Bronchial epithelial cell (primary cell): ENCODE data around the gene SDC4. TPM values are rescaled to one million over a fixed set of nuclear protein-coding genes. Genes with fewer than 3 reads are reported as not detected.
A peak's percentile ranks its signal among the peaks of the same experiment; 100 is the strongest.

ENCODE experiments used
- DNase-seq: peaks from one replicate; pipeline ENCODE4 v3.0.0-alpha.2; 2010; ENCODE audit warnings: low read depth
- FAIRE-seq: peaks from 2 replicates; lab custom pipeline; 2011; peaks lifted over from hg19 to GRCh38; lab: Jason Lieb, UNC
- H3K27me3 ChIP-seq: 2 replicates; pipeline ENCODE4 v1.5.1; 2011; ENCODE audit warnings: low read length; ENCODE audit not compliant: control insufficient read depth, insufficient read depth
- H3K36me3 ChIP-seq: 2 replicates; pipeline ENCODE4 v1.5.1; 2011; ENCODE audit warnings: low read length; ENCODE audit not compliant: control insufficient read depth, insufficient read depth
- H3K4me3 ChIP-seq: 2 replicates; pipeline ENCODE4 v1.5.1; 2011; ENCODE audit warnings: mild to moderate bottlenecking, low read depth, low read length, control low read depth
- total RNA-seq: library from RNA; depleted of rRNA; stranded (reverse); fragments of >200 nt; gene quantifications from 2 replicates; pipeline ENCODE4 v1.2.1, GENCODE V29; 2014
- TF ChIP-seq, protein P1 (sequence below): IDR thresholded peaks from 2 replicates; pipeline ENCODE4 v1.5.1; 2011; ENCODE audit warnings: mild to moderate bottlenecking, moderate library complexity, low read length, control low read depth, inconsistent platforms; ENCODE audit not compliant: insufficient read depth, severe bottlenecking

SDC4 gene
- total RNA-seq, 1 donor from 2014 or later, result 272 TPM

DNA sequence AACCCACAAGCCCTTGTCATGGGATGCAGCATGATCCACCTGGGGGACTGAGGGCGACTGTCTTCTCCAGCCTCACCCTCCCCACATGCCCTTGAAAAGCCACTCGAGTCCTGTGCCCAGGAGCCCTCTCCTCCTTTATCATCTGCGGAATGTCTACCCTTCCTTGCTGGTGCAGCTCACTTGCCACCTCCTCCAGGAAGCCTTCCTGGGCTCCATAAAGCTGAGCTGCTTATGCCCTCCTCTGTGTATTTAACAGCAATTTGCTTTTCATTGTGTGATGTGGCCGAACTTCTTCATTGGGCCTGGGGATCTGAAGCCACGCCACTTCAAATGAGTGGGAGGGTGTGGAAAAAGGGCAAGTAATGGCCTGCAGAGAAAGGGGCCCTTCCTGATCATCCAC lies 59.4 kb downstream of the SDC4 start:
- DNase-seq (no peak), FAIRE-seq (no peak)
- Histone ChIP-seq H3K4me3 (no peak overlapping the region), H3K27me3 (peaks cover 5% of the 10 kb centered on the region), H3K36me3 (no peaks in the 10 kb centered on the region)
- TF ChIP-seq, protein P1, sequence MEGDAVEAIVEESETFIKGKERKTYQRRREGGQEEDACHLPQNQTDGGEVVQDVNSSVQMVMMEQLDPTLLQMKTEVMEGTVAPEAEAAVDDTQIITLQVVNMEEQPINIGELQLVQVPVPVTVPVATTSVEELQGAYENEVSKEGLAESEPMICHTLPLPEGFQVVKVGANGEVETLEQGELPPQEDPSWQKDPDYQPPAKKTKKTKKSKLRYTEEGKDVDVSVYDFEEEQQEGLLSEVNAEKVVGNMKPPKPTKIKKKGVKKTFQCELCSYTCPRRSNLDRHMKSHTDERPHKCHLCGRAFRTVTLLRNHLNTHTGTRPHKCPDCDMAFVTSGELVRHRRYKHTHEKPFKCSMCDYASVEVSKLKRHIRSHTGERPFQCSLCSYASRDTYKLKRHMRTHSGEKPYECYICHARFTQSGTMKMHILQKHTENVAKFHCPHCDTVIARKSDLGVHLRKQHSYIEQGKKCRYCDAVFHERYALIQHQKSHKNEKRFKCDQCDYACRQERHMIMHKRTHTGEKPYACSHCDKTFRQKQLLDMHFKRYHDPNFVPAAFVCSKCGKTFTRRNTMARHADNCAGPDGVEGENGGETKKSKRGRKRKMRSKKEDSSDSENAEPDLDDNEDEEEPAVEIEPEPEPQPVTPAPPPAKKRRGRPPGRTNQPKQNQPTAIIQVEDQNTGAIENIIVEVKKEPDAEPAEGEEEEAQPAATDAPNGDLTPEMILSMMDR, result no peak

DNA sequence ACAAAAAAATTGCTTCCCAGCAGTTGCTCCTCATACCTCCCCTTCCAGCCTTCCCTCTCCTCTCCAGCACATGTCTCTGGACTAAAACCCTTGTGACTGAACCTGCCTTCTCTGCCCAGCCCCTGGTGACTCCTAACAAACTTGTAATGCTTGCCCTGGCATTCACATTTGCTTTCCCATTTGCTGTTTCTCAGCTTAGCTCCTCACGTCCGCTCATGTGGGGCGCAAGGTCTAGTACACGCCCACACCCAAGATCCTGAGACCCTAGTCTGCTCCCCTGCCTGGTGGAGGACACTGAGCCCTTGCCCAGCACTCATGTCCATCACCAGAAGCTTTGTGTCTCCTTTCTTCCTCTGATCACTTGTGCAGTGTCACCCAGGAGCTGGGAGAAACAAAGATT lies 59.8 kb downstream of the SDC4 start:
- no peak for DNase-seq
- H3K4me3 ChIP-seq, result no peak overlapping the region
- H3K27me3 ChIP-seq, result peaks cover 5% of the 10 kb centered on the region
- FAIRE-seq, result no peak
- H3K36me3 ChIP-seq, result no peaks in the 10 kb centered on the region
- TF ChIP-seq, protein P1, result no peak

DNA sequence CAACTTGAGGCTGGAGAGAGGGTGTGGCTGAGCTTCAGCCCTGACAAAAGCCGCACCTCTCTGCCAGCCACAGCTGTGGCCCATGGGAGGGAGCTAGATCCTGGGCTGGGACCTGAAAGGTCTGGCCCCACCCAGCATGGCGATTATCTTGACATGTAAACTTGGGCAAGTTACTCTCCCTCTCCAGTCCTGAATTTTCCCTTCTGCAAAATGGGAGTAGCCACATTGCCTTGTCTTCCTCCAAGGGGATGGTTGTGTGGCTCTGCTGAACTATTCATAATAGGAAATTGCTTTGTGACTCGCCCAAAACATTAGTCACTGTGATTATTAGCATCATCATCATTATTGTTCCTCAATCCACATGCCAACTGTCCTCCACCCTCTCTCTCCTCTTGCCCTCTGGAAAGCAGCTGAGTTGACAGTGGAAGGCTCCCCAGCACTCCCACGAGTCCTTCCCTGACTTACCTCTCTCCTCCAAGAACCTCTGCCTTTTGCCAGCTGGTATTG lies 64.6 kb downstream of the SDC4 start:
- TF ChIP-seq, protein P1, result no peak
- DNase-seq (peak; percentile 75), FAIRE-seq (no peak)
- H3K36me3 ChIP-seq, result no peaks in the 10 kb centered on the region
- no peaks in the 10 kb centered on the region for H3K27me3 ChIP-seq
- no peak overlapping the region for H3K4me3 ChIP-seq

DNA sequence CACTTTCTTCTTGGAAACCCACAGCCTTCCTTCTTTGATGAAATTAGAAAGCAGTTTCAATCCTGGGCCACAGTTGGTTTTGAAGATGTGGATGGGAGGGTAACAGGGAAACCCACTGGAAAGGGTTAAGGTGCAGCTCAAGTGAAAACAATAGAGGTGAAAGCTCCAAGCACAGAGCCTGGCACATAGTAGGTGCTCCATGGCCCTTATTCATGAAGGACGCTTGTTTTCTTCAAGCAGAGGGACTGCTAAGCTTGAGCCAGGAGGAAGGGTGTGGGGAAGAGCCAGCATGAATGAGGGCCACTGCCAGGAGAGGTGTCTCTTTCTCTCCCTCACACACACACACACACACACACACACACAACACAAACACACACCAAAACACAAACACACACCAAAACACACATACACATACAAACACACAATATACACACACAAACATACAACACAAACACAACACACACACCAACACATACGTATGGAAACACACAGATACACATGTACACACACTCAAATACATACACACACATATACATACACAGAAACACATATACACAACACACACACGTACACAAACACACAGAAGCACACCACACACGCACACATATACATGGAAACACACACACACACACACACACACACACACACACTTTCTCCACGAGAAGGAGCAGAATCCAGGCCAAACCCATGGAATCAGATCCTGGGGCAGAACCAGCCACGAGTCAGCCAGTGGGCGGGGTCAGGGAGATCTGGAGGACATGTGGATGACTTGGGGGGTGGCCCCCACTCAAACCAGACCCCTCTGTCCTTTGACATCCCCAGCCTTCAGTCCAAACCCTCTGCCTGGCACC lies 65.3 kb downstream of the SDC4 start:
- FAIRE-seq (no peak), DNase-seq (no peak)
- H3K27me3 ChIP-seq, result no peaks in the 10 kb centered on the region
- H3K36me3 ChIP-seq, result no peaks in the 10 kb centered on the region
- TF ChIP-seq, protein P1, result no peak
- no peak overlapping the region for H3K4me3 ChIP-seq

DNA sequence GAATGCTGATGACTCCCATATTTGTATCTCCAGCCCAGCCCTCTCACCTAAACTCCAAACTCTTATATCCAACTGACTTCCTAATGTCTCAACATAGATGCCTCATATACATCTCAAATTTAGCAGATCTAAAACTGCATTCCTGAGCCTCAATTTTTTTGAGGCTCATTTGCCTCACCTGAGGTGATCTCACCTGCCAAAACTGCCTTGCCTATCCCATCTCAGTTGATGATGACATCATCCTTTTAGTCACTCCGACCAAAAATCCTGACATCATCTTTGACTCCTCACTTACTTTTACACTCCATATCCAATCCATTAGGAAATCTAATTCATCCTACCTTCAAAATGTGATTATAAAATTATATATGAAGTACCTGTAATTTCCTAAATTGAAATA lies 68.2 kb downstream of the SDC4 start:
- H3K36me3 ChIP-seq, result no peaks in the 10 kb centered on the region
- no peak overlapping the region for H3K4me3 ChIP-seq
- TF ChIP-seq, protein P1, result no peak
- FAIRE-seq (no peak), DNase-seq (peak; percentile 81)
- no peaks in the 10 kb centered on the region for H3K27me3 ChIP-seq
